MM.1S (cell line): ENCODE measurements around the gene EVA1C.
"Not testable (repeated sequence)": the region's sequence is repeated elsewhere in the genome, so short reads cannot be mapped to it uniquely, and the experiment has no call there.

Experiments
- EZH2 ChIP-seq: fragments of 300-600 bp; sonication (generic); optimal IDR thresholded peaks from 2 replicates; pipeline ENCODE3; 2017; ENCODE audit warnings: low read depth, mild to moderate bottlenecking, antibody characterized with exemption, low read length, mixed read lengths
- EZH2phosphoT487 ChIP-seq: fragments of 300-600 bp; sonication (generic); IDR thresholded peaks from 2 replicates; pipeline ENCODE4 v1.6.1; 2018; ENCODE audit warnings: antibody characterized with exemption, low read length
- TF ChIP-seq, protein P1 (sequence below): fragments of 300-600 bp; sonication (generic); IDR thresholded peaks from 2 replicates; pipeline ENCODE4 v1.5.1; 2016; ENCODE audit warnings: antibody characterized with exemption, low read length, mixed read lengths

DNA sequence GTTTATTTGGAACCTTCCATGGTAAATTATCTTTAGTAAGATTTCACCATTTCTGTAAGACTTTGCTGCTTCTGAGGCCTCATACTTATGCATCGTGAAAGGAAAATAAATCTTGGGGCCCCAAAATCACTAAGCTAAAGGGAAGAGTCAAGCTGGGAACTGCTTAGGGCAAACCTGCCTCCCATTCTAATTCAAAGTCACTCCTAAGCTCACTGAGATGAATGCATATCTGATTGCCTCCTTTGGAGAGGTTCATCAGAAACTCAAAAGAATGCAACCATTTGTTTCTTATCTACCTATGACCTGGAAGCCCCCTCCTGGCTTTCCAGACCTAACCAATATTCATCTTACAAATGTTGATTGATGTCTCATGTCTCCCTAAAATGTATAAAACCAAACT, 149.0 kb downstream of the EVA1C start:
- TF ChIP-seq, protein P1, sequence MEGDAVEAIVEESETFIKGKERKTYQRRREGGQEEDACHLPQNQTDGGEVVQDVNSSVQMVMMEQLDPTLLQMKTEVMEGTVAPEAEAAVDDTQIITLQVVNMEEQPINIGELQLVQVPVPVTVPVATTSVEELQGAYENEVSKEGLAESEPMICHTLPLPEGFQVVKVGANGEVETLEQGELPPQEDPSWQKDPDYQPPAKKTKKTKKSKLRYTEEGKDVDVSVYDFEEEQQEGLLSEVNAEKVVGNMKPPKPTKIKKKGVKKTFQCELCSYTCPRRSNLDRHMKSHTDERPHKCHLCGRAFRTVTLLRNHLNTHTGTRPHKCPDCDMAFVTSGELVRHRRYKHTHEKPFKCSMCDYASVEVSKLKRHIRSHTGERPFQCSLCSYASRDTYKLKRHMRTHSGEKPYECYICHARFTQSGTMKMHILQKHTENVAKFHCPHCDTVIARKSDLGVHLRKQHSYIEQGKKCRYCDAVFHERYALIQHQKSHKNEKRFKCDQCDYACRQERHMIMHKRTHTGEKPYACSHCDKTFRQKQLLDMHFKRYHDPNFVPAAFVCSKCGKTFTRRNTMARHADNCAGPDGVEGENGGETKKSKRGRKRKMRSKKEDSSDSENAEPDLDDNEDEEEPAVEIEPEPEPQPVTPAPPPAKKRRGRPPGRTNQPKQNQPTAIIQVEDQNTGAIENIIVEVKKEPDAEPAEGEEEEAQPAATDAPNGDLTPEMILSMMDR: not testable (repeated sequence)
- not testable (repeated sequence) for TF ChIP-seq EZH2, EZH2phosphoT487
